NCI-H2029 treated with DMSO at 0.1 percent for 48 hours (cell line): Measurements from ENCODE around the gene HTR7.
"Not testable (repeated sequence)": the region's sequence is repeated elsewhere in the genome, so short reads cannot be mapped to it uniquely, and the experiment has no call there.

Source experiments
- DNase-seq: peaks from one replicate; lab custom pipeline; 2025; lab: John Stamatoyannopoulos, UW

Gene HTR7

DNA sequence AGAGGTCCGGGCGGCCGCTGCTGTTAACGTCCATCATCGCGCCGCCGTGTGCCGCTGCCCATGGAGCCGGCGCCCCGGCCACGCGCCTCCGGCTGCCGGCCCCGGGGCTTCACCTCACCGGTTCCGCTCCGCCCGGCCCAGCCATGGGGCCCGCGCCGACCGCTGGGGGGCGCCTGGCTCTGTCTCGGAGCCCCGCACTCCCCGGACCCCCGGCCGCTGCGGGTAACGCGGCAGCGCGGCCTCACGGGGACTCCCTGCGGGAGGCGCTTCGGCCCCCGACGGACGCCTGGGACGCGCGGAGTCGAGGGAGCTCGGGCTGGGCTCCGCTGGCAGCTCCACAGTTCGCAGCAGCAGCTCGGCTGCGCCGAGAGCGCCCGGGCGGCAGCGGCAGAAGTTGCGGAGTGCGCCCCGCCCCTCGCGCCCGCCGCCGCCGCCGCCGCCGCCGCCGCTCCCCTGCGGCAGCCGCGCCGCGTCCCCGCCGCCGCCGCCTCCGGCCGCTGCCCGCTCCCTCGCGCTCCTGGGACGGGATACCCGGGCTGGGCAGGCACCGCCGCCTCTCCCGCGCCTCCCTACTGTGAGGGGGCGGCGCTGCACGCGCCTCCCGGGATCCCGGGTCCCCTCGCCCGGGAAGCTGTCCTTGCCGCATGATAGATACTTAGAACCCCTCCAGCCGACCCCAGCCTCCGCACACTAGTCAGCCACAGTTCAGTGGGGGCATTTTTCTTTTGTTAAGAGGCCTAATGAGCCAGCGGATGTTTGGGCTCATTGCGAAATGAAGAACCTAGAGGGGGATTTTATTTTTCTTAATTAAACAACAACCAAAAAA, at the start of gene HTR7:
HTR7 (minus strand) TSS at position 405 of the 826 bp plus-strand sequence; CDS start at position 37, 368 bp downstream.
- no peak for DNase-seq

DNA sequence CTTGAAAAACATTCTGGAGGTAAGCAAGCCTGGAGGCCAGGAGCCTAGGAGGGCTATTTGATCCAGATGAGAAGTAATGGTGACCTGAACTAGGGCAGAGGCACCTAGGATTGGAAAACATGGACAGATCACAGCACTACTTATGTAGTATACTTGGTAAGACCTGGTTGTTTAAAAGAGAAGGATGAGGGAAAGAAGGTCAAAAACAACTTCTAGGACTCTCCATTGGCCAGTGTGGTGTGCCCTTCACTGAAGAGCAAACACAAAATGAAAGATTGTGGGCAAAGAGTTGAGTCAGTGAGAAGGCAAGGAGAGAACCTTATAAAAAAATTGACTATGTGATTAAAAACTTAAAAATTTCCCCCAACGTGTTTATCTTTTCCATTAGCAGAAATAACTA, 48.8 kb upstream of the HTR7 start:
- no peak for DNase-seq

DNA sequence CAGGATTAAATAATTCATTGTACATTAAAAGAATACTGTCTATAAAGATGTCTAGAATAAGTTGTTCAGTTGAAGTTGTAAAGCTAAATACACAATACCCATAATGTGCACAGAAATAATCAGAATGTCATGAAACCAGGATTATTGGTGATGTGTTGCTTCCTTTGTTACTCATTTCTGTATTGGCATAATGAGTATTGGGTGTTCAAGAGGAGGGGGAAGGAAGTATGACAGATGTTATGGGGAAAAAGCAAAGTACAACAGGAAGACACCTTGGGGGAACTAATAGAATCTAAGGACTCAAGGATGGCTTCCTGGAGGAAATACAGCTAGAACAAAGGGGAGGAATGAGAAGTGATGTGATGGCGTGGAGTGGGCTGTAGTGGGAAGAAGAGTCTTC, 48.1 kb upstream of the HTR7 start:
- DNase-seq, result no peak

DNA sequence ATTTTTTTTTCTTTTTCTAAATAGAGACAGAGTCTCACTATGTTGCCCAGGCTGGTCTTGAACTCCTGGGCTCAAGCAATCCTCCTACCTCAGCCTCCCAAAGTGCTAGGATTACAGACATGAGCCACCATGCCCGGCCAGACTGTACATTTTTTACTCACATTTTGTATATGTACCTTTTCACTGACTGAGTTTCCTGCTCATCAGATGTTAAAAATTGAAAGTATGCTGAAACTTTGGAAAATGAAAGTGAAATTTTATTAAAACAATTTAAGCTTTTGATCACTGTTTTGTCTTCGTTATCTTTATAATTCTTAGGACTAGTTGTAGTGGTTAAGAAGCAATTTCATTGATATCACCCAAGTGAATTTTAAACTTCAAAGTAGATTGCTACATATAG, 39.1 kb upstream of the HTR7 start:
- DNase-seq, result not testable (repeated sequence)

DNA sequence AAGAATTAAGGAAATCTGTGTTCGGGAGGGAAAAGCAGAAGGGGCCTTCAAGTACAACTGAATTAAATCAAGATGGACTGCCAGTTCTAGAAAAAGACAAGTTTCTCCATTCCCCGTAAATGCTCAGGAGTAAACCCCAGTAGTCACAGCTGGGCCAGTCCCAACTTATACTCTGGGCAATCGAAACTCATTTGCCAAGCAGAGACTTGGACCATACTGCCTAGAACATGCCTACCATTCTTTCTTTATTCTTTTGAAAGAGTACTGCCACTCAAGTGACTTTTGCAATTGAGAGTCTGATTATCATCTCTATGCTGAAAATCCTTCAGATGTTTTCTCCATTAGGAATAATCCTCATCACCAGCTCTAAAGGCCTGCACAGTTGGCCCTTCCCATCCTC, 35.4 kb upstream of the HTR7 start:
- DNase-seq, result no peak

DNA sequence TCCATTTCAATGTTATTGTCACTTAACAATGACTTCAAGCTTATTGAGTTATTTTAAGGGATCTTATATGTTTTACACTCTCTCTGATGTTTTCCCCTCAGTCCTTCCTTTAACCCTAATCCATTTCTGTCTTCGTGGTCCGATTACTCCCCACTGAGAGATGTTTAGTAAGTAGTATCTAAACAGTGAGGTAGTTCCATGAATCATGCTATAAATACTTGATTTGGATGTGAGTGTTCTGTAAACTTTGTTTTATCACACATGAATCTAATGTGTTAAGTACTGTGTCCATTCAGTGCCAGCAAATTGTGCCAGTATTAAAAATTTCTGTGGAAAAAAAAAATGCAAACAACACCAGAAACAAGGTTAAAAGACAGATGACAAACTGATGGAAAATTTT, 32.5 kb upstream of the HTR7 start:
- no peak for DNase-seq

DNA sequence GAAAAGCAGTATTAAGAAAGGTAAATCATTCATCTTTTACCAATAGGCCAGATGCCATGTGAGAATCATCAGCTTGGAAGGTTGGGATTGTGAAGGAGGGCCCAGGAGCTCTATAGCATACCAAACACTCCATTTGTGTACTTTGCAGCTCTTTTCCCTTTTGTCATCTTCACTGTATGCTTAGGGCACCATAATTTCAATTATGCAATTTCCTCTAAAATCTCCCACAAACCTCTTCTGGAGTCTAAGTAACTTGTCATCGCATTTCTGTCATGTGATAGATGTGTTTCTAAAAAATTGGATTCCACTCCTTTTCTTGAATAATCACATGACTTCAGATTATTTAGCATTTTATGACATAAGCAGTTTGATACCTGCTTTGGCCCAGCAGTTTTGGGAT, 31.8 kb upstream of the HTR7 start:
- DNase-seq, result no peak

DNA sequence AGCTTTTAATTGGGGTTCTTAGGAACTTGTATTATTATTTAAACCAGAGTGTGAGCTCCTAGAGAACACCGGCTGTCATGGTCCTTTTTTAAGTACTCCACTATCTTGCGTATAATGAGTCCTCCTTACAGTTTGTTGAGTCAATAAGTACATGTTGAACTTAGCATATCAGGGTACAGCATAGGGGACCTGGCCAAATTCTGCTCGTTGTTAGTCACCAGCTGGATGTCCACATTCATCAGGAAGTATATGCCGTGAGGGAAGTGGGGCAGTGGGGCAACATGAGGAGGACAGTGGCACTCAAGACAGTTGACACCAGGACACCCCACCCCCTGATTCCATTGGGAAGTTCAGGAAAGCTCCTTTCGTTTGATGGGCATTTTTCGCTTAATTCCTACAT, 30.5 kb upstream of the HTR7 start:
- DNase-seq, result no peak

DNA sequence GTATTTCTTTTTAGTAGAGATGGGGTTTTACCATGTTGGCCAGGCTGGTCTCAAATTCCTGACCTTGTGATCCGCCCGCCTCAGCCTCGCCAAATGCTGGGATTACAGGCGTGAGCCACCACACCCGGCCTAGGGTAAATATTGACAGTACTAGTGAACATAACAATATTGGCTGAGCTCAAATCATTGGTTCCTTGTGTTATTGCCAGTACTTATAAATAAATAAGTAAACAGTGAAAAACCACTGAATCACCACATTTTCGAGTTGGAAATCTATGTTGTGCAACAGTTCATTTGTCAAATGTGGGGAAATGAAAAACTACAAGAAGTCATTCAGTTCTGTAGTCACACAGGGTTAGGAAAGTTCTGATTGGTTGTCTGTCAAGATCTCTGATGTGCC, 29.7 kb upstream of the HTR7 start:
- DNase-seq, result no peak

DNA sequence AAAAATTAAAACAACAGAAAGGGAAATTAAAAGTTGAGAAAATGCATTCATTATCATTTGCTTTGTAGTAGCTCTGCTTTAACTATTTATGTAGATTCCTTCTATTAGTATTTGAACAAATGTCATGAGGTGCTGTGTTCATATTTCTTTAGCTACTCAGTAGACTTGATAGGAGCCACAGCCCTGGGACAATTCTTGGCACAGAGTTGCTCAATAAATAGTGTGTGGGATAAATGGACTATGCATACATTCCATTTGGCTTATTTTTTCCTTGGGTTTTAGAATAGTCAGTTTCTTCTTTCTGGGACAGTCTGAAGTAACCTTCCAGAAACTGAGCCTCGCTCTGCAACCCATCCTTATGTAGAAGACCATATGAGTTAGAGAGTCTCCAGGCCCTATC, 27.3 kb upstream of the HTR7 start:
- no peak for DNase-seq

DNA sequence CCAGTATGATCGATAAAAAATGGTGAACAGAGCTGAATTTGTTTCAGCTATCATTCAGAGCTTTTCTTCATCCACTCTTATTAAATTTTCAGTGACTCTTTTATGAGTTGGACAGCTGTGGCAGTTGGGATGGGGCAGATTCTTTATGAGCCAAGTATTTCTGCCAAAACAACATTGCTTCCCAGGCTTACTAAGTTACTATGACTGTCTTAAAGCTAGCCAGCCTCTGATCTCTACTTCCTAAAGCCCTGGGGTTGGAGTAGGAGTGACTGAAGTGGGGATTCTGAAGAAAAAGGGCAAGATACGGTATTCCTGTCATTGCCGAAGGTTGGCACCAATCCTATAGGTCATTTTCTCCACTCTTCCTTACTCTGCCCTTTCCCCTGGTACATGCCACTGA, 26.6 kb upstream of the HTR7 start:
- DNase-seq, result no peak

DNA sequence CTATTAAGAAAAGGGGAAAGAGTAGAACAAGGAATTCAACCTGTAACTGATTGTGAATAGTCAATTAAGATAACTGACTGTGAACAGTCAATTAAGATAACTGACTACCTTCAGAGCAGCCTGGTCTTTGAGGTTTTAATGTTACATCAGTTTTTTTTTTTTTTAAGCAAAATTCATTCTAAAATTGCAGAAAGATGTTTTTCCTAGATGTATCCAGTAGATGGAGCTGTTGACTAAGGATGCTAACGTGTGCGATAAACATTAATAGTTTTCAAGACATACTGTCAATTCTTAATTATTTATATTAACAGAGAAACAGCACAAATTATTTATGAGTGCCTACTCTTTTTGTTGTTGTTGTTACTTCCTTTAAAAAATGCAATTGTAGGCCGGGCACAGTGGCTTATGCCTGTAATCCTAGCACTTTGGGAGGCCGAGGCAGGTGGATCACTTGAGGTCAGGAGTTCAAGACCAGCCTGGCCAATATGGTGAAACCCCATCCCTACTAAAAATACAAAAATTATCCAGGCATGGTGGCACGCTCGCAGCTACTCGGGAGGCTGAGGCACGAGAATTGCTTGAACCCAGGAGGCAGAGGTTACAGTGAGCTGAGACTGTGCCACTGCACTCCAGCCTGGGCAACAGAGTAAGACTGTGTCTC, 22.4 kb upstream of the HTR7 start:
- DNase-seq, result peak; percentile 15

DNA sequence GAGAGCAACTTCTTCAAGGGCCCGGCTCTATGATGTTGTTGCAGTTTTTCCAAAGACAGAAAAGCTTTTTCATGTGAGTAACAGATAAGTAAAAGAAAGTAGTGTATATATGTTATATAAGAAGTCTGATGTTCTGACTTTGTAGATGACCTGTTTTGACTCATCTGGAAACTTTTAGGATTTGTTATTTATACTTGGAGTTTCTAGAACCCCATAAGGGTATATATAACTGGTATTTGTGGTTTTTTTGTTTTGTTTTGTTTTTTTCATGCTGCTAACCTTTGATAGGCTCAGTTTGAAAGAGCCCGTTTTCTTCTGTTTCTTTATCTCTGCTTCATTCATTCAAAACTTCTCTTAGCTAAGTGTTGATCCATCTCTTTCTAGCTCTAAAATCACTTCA, 21.2 kb upstream of the HTR7 start:
- DNase-seq, result no peak

DNA sequence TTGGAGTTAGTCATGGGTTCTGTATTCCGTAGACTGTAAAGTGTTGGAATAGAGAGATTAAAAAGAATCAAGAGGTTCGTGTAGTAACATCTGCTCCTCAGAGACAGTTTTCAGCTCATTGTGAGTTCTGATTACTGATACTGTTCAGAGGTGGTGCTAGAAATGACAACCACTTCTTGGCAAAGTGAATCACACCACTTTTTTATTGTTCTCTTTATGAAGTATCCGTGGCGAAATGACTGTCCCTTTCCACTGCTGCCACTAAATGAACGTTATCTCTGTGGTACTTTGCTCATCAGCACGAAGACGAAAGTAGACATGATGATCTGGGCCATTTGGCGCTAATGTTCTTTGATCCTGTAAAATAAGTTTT, 14.8 kb upstream of the HTR7 start:
- DNase-seq, result no peak

DNA sequence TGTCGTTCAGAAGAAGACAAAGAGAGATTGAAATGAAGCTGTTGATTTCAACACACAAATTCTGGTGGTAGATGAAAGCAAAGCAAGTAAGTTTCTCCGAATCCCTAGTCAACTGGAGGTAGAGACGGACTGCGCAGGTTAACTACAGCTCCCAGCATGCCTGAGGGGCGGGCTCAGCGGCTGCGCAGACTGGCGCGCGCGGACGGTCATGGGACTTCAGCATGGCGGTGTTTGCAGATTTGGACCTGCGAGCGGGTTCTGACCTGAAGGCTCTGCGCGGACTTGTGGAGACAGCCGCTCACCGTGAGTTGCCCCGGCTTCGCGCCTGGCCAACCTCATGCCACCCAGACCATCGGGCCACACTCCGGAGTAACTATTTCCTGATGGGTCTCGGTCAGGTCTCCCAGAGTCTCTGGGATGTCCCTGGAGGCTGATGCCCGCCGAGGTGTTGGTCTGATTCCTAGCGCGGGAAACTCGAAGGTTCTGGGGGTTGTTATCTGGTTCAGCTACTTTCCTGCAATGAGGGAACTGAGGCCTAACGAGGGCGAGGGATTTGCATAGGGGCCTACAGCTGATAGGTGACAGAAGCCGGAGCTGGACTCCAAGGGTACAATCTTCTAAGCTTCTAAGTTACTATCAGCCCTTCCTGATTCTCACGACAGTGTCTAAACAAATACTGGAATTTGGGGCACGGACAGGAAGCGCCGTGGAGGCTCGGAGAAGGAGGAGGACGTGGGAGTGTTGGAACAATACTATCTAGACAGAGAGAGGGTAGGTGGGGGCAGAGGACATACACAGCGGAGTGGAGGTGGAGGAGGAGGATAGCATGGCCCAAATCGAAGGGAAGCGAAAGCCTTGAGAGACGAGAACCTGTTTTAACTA, 14.2 kb upstream of the HTR7 start, which contains the start of gene RPP30:
RPP30 (plus strand) TSS at position 209 of the 882 bp plus-strand sequence; CDS start at position 222, 13 bp downstream.
- peak; percentile 29 for DNase-seq

DNA sequence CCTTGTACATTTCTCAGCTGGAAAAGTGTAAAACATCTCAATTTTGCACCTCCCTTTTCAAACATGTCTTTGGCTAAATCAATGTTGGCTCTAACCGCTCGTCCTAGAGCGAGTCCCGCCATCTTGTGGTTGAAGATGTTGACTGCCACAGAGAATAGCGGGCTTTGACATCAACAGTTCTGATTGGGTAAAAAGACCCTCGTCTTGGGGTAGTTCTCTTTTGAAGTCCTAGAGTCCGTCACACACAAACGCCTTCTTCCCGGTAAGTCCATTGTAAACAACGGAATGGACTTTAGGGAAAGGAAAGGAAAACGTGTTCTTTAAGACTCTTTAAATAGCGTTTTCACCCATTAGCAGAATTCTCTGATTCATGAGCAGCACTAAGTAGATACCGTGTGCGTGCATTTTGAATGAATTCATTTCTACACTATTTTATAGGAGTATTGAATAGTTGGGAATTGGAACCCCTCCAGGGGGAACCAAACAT, 13.5 kb upstream of the HTR7 start:
- peak; percentile 20 for DNase-seq

DNA sequence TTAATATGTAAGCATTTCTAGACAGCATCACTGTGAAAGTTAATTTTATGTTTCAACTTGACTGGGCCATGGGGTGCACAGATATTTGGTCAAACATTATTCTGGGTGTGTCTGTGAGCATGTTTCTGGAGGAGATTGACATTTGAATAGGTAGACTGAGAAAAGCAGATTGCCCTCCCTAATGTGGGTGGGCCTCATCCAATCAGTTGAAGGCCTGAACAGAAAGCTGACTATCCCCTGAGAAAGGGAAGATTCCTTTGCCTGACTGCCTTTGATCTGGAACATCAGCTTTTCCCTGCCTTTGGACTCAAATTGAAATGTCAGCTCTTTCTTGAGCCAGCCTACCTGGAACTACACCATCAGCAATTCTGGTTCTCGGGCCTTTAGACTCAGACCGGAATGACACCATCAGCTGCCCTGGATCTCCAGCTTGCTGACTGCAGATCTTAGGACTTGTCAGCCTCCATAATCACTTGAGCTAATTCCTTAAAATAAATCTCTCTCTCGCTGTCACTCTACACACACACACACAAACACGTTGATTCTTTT, 8.3 kb upstream of the HTR7 start:
- no peak for DNase-seq

DNA sequence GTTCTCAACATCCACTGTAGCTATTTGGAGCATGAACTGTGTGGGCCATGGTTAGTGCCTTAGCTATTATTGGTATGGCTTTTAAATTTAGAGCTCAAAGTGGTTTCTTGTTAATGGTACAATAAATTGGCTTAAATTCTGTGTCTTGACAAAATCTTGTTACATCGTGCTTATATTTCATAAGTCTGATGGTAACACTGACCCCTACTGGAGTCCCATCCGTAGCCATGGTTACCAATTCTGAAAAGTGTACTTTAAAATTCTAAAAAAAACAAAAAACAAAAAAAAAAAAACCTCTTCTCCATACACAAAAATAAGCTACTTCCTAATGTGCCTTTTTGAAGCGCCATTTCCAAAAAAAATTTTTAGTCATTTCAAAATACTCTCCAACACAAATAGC, 7.6 kb upstream of the HTR7 start:
- no peak for DNase-seq

DNA sequence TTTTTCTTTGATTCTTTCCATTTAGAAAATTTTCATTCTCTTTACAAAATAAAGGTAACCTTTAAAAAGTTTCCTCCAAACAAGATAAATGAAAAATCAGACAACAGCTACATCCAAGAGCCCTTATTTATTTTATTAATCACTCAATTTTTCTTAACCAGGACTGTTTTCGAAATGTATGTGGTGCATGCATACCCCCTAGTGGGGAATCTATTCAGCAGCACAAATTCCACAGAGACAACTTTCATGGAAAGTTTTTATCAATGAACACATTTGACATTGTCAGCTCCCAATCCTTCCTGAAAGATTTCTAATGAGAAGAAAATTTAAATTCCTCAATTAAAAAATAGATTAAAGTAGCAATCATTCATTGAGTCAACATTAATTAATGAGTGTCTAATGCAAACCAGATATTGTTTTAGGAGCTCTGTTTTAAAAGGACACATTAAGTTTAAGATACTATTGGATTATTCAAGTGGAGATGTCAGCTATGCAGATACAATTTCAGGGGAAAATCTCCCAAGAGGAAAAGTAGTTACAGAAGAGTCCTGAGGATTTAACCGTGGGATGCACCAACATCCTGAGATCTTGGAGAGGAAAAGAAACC, 5.2 kb upstream of the HTR7 start:
- DNase-seq, result no peak

DNA sequence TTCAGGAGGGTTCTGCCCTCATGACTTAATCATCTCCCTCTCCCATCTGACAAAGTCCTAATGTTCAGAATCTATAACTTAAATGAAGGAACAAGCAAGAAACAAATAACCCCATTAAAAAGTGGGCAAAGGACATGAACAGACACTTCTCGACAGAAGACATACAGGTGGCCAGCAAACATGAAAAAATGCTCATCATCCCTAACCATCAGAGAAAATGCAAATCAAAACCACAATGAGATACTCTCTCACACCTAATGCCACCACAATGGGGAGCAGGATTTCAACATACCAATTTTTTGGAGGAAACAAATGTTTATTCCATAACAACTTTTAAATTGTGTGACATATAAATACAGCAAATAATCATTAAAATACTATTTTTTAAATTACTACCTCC, 3.0 kb upstream of the HTR7 start:
- DNase-seq, result no peak

DNA sequence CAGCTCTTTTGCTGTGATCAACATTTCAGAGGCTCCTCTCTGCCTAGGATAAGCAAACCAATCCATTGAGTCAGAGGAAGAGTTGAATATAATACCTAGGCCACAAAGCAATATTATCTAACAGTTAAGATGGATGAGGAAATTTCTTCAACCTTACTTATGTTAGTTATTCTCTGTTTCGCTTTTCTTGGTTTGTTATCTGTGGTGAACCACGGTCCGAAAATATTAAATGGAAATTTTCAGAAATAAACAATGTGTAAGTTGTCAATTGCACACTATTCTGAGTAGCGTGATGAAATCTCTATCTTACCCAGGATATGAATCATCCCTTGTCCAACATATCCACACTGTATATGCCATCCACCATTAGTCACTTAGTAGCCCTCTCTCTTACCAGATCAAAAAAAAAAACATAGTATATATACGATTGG, 1.5 kb upstream of the HTR7 start:
- no peak for DNase-seq
